ENCODE results near the gene RING1. TPM values are rescaled to one million over a fixed set of nuclear protein-coding genes. Genes with fewer than 3 reads are reported as not detected.
"Not testable (repeated sequence)": the region's sequence is repeated elsewhere in the genome, so short reads cannot be mapped to it uniquely, and the experiment has no call there.

The RING1 gene
- total RNA-seq, 1 donor from 2014 or later: 24.5 TPM

- FAIRE-seq (no peak), DNase-seq (ENCODE audit: low spot score in 2 of 2) (peak; percentile 93 to 96)
These were observed 3.7 kb upstream of the RING1 start, which contains the start of gene HSD17B8 for GRCh38 chr6:33204415-33205190. Gene HSD17B8, plus strand, starts transcription at chr6:33204655. Its CDS starts 14 bp downstream, at chr6:33204669.

DNA sequence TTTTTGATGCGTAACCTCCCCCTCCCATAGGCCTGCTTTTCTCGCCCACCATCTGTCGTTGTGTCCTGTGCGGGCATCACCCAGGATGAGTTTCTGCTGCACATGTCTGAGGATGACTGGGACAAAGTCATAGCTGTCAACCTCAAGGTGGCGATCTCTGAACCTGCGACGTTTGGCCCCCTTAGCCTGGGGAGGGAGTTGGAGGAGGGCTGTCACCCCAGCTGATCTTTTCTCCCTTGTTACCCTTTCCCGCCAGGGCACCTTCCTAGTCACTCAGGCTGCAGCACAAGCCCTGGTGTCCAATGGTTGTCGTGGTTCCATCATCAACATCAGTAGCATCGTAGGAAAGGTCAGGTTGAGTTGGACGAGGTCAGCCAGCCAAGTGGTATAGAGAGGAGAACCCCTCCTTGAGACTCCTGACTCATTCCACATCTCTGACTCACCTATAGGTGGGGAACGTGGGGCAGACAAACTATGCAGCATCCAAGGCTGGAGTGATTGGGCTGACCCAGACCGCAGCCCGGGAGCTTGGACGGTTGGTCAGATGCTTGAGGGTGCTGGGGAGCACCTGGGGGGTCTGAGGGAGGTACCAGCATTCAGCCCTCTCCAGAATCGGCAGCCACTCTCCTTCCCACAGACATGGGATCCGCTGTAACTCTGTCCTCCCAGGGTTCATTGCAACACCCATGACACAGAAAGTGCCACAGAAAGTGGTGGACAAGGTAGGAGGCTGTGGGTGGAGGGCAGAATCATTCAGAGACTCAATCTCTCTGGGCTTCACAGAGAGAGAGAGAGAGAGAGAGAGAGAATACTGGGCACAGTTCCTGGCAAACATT is 2.9 kb upstream of the RING1 start:
- DNase-seq (ENCODE audit: low spot score in 2 of 2): no peak
- FAIRE-seq: no peak

- no peak for DNase-seq (ENCODE audit: low spot score in 2 of 2)
- no peak for FAIRE-seq
These were observed 2.1 kb upstream of the RING1 start for GRCh38 chr6:33206027-33206863.

DNA sequence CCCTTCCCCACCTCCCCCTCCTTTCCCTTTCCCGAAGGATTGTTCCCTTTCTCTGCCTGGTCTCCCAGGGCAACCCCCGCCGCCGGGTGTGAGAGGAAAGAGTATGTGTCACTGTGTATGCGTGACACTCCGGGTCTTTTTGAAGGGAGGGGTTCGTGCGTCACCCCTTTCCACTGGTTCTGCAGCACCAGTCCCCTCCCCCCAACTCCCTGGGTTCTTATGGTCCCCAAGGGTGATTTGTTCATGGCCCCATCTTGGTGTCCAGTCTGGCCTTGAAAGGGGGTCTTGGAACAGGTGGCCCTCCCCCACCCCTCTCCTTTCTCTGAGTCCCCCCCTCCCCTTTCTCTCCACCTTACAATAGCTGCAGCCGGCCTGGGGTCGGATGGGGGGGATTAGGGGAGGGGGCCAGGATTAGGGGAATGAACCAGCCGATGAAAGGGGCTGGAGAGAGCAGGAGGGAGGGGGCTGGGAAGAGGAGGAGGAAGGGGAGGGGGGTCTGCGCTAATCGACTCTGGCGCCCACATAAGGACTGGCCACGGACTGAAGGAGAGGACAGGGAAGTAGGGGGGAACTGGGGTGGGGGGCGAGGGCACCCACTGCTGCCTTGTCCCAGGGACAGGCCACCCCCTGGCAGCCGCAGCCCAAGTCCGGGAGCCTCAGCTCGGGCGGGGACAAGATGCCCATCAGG is 1.3 kb upstream of the RING1 start:
- FAIRE-seq (no peak), DNase-seq (ENCODE audit: low spot score in 2 of 2) (peak in 1 of 2 donors; percentile 57)

- DNase-seq (ENCODE audit: low spot score in 2 of 2) (peak; percentile 54 to 60), FAIRE-seq (no peak)
These were observed 679 bp upstream of the RING1 start for GRCh38 chr6:33207552-33208090.

DNA sequence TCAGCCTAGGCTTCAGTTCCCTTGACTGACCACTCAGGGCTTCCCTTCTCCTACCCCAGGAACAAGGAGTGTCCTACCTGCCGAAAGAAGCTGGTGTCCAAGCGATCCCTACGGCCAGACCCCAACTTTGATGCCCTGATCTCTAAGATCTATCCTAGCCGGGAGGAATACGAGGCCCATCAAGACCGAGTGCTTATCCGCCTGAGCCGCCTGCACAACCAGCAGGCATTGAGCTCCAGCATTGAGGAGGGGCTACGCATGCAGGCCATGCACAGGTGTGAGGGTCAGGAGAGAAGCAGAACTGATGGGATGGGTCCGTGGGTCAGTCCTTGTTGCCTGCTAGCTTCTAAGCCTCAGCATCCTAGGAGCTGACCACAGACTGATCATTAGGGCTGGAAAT is 1.6 kb downstream of the RING1 start:
- DNase-seq (ENCODE audit: low spot score in 2 of 2) (no peak), FAIRE-seq (no peak)

DNA sequence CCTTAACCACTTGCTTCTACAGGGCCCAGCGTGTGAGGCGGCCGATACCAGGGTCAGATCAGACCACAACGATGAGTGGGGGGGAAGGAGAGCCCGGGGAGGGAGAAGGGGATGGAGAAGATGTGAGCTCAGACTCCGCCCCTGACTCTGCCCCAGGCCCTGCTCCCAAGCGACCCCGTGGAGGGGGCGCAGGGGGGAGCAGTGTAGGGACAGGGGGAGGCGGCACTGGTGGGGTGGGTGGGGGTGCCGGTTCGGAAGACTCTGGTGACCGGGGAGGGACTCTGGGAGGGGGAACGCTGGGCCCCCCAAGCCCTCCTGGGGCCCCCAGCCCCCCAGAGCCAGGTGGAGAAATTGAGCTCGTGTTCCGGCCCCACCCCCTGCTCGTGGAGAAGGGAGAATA is 2.8 kb downstream of the RING1 start:
- DNase-seq (ENCODE audit: low spot score in 2 of 2) (no peak), FAIRE-seq (no peak)

GRCh38 chr6:33211666-33212422 is 3.5 kb downstream of the RING1 start:
- DNase-seq (ENCODE audit: low spot score in 2 of 2): no peak
- no peak for FAIRE-seq

GRCh38 chr6:33212857-33213165 is 4.5 kb downstream of the RING1 start:
- DNase-seq (ENCODE audit: low spot score in 2 of 2): peak in 1 of 2 donors; percentile 22

GRCh38 chr6:33213166-33213988 is 5.1 kb downstream of the RING1 start:
- no peak for FAIRE-seq
- DNase-seq (ENCODE audit: low spot score in 2 of 2): peak; percentile 34 to 64

More at GRCh38 chr6:33212857-33213165, 4.5 kb downstream of the RING1 start:
- FAIRE-seq: no peak

DNA sequence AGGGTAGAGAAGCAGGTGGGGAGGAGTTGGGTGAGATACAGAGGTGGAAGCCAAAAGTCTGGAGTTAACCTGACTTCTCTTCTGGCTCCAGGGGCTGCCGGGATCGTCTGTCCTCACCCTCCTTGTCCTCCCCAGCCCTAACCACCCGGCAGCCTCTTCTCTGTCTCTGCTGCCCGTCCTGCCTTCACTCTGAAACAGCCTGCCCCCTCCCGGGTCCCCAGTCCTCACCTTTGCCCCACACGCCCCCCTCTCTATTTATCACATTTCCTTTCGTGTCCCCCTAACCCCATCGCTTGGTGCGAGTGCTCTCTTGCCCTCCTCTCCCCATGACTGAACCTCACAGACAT is 5.7 kb downstream of the RING1 start:
- FAIRE-seq: no peak
- no peak for DNase-seq (ENCODE audit: low spot score in 2 of 2)

DNA sequence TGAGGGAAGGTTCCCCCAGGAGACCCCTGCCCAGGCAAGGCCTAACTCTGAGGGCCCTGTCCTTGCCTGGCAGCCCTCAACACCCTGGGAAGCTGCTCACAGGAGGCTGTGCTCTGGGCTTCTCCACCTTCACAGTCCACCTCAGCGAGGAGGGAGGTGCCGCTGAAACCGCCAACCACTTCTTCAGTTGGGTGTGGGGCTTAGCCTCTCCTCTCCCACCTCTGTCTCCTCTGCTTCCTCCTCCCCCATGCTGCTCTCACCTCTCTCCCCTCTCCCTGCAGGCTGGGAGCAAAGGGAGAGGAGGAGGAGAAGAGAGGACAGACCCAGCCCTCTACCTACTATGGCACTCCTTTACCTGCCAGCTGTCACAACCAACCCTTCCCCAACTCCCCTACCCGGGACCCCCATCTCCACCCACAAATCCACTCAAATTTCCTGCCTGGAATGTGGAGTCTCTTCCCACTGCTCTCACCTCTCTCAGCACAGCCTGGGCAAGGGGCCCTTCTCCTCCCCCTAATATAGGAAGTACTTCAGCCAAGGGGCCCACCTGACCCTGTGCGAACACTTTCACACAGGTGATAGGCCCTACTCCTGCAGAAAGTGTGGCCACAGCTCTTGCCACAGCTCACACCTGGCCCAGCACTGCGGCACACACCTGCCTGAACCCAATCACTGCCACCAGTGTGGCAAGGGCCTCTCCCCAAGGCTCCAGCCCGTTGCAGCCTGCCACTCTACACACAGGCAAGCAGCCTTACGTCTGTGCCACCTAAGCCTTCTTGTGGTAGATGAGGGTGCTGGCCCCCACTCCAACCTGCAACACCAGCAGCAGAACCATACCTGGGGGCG is 7.2 kb downstream of the RING1 start:
- FAIRE-seq: no peak
- no peak for DNase-seq (ENCODE audit: low spot score in 2 of 2)

DNA sequence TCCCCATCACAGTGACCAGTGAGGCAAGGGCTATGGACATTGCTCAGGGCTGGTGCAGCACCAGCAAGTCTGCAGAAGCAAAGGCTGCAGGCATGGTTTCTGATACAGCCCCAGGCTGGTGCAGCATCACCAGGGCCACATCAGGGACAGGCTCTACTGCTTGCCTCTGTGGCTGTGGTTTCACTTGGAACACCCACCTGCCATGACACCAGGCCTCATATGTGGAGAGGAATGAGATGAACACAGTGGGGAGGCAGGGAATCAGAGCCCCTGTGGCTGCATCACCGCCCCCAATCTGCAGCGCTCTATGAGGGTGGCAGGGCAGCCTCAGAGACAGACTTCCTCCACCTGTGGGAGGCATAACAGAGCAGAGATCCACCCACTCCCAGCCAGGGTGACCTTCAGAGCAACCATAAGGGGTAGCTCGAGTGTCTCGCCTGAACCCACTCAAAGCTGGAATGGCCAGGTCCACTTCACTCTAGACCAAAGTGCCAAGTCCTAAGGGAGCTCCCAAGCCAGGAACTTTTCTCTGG is 7.9 kb downstream of the RING1 start:
- no peak for FAIRE-seq

DNA sequence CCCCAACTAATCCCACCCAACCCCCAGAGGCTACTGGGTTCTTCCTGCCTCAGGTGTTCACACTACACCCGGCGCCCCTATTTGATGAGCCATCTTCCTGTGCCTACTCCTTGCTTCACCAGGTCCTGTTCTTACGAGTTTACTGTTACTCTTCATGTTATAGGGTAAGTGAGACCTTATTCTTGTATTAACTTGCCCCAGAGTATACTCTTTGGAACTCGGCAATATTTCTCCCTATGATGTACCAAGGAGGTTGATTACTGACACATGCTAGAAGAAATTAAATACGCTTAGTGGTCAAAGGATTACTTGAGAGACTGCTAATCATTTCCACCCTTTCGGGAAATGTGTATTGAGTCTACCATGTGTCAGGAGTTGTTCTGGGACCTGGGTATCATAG is 8.9 kb downstream of the RING1 start:
- DNase-seq (ENCODE audit: low spot score in 2 of 2): no peak
- FAIRE-seq: no peak

More for the DNA sequence above, 7.9 kb downstream of the RING1 start:
- no peak for DNase-seq (ENCODE audit: low spot score in 2 of 2)

GRCh38 chr6:33217681-33218080 is 9.4 kb downstream of the RING1 start:
- DNase-seq (ENCODE audit: low spot score in 2 of 2) (no peak), FAIRE-seq (no peak)

- not testable (repeated sequence) for FAIRE-seq; DNase-seq (ENCODE audit: low spot score in 2 of 2)
These were observed 18.3 kb downstream of the RING1 start for GRCh38 chr6:33226503-33227120.

- DNase-seq (ENCODE audit: low spot score in 2 of 2): no peak
- FAIRE-seq: no peak
These were observed 26.9 kb downstream of the RING1 start for GRCh38 chr6:33235221-33235634.

Measured in frontal cortex (tissue), 4 donors.